ENCODE measurements around the gene PKD1L1. TPM values are rescaled to one million over a fixed set of nuclear protein-coding genes. Genes with fewer than 3 reads are reported as not detected.
"Not testable (repeated sequence)": the region's sequence is repeated elsewhere in the genome, so short reads cannot be mapped to it uniquely, and the experiment has no call there.

PKD1L1 gene
- total RNA-seq, 4 donors from 2014 or later: 0.44 to 8.4 (median 0.82) TPM

DNA sequence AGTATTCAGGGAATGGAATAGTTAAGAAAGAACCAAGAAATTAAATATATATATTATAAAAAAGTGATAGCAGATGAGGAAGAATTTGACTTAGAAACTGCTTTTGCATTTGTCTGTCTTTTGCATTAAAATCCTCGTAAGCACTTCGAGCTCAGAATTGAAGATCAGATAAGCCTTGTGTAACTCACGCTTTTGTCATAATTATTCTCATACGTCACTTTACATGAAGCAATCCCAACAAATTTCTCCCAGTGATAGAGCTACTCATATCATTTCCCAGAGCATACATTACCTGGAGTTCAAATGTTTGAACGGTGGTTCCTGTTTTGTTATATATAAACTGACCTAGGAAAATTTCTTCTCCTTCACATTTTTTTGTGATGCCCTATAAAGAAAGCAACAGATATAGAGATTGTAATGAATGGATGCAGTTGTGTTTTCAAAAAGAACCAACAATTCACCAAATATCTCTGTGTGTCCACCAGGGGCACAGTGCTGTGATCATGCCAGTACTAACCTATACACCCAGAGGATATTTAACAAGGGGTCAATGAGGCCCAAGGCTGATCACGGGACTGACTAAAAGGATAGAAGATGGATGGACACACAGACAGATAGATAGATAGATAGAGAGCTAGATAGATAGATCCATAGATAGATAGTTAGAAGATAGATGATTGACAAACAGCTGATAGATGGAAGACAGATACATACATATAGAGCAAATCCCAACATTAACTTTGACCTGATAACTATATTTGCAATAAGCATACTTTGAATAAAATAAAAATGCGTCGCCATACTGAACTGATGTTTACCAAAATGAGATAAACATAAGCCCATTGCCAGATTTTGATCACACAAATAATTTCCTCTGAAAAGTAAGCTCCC lies 40.5 kb upstream of the PKD1L1 start:
- no peak overlapping the region for H3K27ac ChIP-seq
- 75 to 77% methylated on average over 8 of the region's 8 CpGs for WGBS, 2 donors
- H3K9me3 ChIP-seq: no peaks in the 10 kb centered on the region
- no peaks in the 10 kb centered on the region for H3K36me3 ChIP-seq
- peaks cover 0 to 11% (median 0%) of the 10 kb centered on the region in 4 donors for H3K4me1 ChIP-seq
- DNase-seq (ENCODE audit: low spot score in 2 of 2): no peak
- TF ChIP-seq EP300 (IDR thresholded peaks at IDR 0.05): no peak
- TF ChIP-seq, protein P1, sequence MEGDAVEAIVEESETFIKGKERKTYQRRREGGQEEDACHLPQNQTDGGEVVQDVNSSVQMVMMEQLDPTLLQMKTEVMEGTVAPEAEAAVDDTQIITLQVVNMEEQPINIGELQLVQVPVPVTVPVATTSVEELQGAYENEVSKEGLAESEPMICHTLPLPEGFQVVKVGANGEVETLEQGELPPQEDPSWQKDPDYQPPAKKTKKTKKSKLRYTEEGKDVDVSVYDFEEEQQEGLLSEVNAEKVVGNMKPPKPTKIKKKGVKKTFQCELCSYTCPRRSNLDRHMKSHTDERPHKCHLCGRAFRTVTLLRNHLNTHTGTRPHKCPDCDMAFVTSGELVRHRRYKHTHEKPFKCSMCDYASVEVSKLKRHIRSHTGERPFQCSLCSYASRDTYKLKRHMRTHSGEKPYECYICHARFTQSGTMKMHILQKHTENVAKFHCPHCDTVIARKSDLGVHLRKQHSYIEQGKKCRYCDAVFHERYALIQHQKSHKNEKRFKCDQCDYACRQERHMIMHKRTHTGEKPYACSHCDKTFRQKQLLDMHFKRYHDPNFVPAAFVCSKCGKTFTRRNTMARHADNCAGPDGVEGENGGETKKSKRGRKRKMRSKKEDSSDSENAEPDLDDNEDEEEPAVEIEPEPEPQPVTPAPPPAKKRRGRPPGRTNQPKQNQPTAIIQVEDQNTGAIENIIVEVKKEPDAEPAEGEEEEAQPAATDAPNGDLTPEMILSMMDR (IDR thresholded peaks at IDR 0.05): peak in 1 of 5 experiments; percentile 9
- H3K4me3 ChIP-seq: no peak overlapping the region
- H3K27me3 ChIP-seq: no peaks in the 10 kb centered on the region

DNA sequence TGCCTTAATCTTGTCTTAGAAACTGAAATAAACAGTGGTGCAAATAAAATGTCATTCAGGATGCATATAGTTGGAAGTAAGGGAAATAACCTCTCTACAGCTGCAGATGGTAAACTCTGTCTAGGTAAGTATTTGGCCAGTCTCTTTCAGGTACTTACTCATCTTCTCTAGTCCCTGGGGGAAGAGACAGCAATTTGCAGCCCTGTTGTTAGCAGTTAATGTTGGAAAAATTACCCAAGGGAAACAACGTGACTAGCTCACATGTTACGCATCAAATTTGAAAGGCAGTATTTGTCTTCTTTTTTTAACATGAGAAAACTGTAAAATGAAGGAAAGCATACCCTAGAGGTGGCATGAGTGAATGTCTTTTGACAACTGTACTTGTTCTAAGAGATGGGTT lies 34.3 kb upstream of the PKD1L1 start:
- peaks cover 0 to 13% (median 8%) of the 10 kb centered on the region in 4 donors for H3K4me1 ChIP-seq
- TF ChIP-seq, protein P1 (IDR thresholded peaks at IDR 0.05): no peak
- TF ChIP-seq POLR2A (IDR thresholded peaks at IDR 0.05): no peak
- no peak for TF ChIP-seq EP300 (IDR thresholded peaks at IDR 0.05)
- H3K27ac ChIP-seq: no peak overlapping the region
- H3K4me3 ChIP-seq: no peak overlapping the region
- WGBS, 2 donors: 23 to 47% methylated on average over 2 of the region's 2 CpGs
- H3K9me3 ChIP-seq: no peaks in the 10 kb centered on the region
- H3K36me3 ChIP-seq: peaks cover 0 to 6% (median 4%) of the 10 kb centered on the region in 3 donors
- no peak for DNase-seq (ENCODE audit: low spot score in 2 of 2)
- H3K27me3 ChIP-seq: no peaks in the 10 kb centered on the region

DNA sequence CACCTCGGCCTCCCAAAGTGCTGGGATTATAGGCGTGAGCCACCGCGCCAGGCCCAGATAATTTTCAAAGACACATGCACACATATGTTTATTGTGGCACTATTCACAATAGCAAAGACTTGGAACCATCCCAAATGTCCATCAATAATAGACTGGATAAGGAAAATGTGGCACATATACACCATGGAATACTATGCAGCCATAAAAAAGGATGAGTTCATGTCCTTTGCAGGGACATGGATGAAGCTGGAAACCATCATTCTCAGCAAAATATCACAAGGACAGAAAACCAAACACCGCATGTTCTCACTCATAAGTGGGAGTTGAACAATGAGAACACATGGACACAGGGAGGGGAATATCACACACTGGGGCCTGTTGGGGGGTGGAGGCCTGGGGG lies 32.4 kb upstream of the PKD1L1 start:
- peaks cover 0 to 26% (median 14%) of the 10 kb centered on the region in 3 donors for H3K36me3 ChIP-seq

DNA sequence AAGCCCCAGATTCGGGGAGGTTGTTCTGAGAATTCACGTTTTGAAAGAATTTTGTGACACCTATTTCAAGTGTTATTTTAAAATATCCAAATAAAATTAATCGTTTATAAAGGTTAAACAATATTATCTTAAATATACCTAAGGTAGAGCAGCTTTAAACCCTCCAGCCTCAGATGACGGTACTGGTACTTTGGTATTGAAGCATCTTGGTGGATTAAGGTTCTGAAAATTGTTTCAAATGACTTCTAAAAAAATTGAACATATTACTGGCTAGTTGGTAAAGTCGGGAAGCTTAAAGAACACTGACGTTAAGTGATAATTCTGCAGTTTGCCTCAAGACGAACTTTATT lies 31.5 kb upstream of the PKD1L1 start:
- peak overlapping the region; percentile 81 to 94 (median 91) for H3K27ac ChIP-seq
- H3K36me3 ChIP-seq: peaks cover 0 to 34% (median 14%) of the 10 kb centered on the region in 3 donors
- H3K4me1 ChIP-seq: peaks cover 0 to 20% (median 8%) of the 10 kb centered on the region in 4 donors
- no peaks in the 10 kb centered on the region for H3K27me3 ChIP-seq
- H3K4me3 ChIP-seq: peak overlapping the region; percentile 58 to 80 (median 60)
- 23 to 24% methylated on average over 7 of the region's 7 CpGs for WGBS, 2 donors
- TF ChIP-seq, protein P1 (IDR thresholded peaks at IDR 0.05): no peak
- no peak for TF ChIP-seq EP300 (IDR thresholded peaks at IDR 0.05)
- TF ChIP-seq POLR2A (IDR thresholded peaks at IDR 0.05): no peak
- no peaks in the 10 kb centered on the region for H3K9me3 ChIP-seq
- no peak for DNase-seq (ENCODE audit: low spot score in 2 of 2)

More for the DNA sequence above, 32.4 kb upstream of the PKD1L1 start:
- not testable (repeated sequence) for H3K4me3 ChIP-seq; DNase-seq (ENCODE audit: low spot score in 2 of 2); H3K27ac ChIP-seq; H3K9me3 ChIP-seq; H3K27me3 ChIP-seq
- H3K4me1 ChIP-seq: peaks cover 0 to 20% (median 8%) of the 10 kb centered on the region in 4 donors
- WGBS, 2 donors: 87 to 95% methylated on average over 5 of the region's 5 CpGs

DNA sequence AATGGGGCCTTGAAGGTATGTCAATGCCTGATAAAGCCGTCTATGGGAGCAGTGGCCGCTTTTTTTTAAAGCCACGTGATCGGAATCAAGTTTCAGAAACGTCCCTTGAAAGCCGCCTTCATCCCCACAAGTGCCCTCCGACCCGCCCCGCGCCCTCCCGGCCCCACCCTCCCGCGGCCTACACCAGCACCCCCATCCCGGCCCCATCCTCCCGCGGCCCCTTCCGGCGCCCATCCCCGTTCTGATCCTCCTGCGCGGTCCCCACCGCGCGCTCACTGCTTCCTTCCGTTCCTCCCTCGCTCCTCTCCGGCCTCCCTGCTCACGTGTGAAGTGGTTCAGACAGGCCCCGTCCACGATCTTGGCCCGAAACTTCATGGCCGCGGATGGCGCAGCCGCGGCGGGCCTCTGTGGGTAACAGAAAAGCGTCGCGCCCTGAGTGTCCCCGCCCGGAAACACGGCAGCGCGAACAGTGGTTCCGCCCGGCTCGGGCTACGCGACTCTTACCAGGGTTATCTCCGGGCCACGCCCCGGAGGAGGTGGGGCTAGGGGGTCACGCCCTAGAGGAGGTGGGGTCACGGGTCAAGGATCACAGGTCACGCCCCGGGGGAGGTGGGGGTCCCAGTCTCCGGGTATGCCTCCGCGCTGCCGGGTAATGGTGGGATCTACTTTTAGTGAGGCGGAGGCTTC lies 31.0 kb upstream of the PKD1L1 start, which contains the start of gene HUS1:
TSS of gene HUS1 (minus strand) at position 471 of the 687 bp plus-strand sequence. CDS start at position 375, 96 bp downstream.
- Histone ChIP-seq H3K27me3 (no peaks in the 10 kb centered on the region), H3K4me1 (peaks cover 0 to 20% (median 8%) of the 10 kb centered on the region in 4 donors), H3K27ac (peak within 1 kb of the TSS; percentile 81 to 94 (median 91)), H3K9me3 (no peaks in the 10 kb centered on the region), H3K36me3 (peaks cover 0 to 39% (median 14%) of the 10 kb centered on the region in 3 donors), H3K4me3 (peak within 1 kb of the TSS; percentile 58 to 80 (median 60))
- peak; percentile 81 to 90 for DNase-seq (ENCODE audit: low spot score in 2 of 2)
- WGBS, 2 donors: 1% methylated on average over 52 to 62 of the region's 62 CpGs
- TF ChIP-seq EP300 (IDR thresholded peaks at IDR 0.05) (peak; percentile 41 to 92), POLR2A (IDR thresholded peaks at IDR 0.05) (peak; percentile 68 to 74)
- TF ChIP-seq, protein P1 (IDR thresholded peaks at IDR 0.05): peak in 2 of 5 experiments; percentile 29 to 33
